Natural killer cell treated with Interleukin-12 subunit alpha and Interleukin-12 subunit beta and Interleukin-15 and Interleukin-18, amount 100 ng/mL, for 72 hours (primary cell): ENCODE results near the gene ZAR1. TPM values are rescaled to one million over a fixed set of nuclear protein-coding genes. Genes with fewer than 3 reads are reported as not detected.
"Not testable (repeated sequence)": the region's sequence is repeated elsewhere in the genome, so short reads cannot be mapped to it uniquely, and the experiment has no call there.

Source experiments
- ATAC-seq, 2 donors: fragments of 150-1000 bp; cut with Tn5 transposase in 1 of 2; sonication (Bioruptor Pico), chemical (Tn5 transposase) in 1 of 2; 2 replicates each; pipeline ENCODE4 v1.10.0; 2021
- DNase-seq: peaks from one replicate; pipeline ENCODE4 v3.0.0; 2022; ENCODE audit warnings: low spot score
- H3K27ac Mint-ChIP-seq, 2 donors: 1 replicate in 1 of 2; 2 replicates in 1 of 2; pipeline ENCODE4 v1.8.0; 2022; ENCODE audit warnings: mixed read lengths in 2 of 2, mild to moderate bottlenecking in 1 of 2, moderate library complexity in 1 of 2
- H3K27me3 Mint-ChIP-seq, 2 donors: 1 replicate in 1 of 2; 2 replicates in 1 of 2; pipeline ENCODE4 v1.8.0; 2022; ENCODE audit warnings: mixed read lengths in 2 of 2
- H3K36me3 Mint-ChIP-seq: one replicate; pipeline ENCODE4 v1.8.0; 2022; ENCODE audit warnings: mixed read lengths
- H3K4me1 Mint-ChIP-seq, 2 donors: 1 replicate in 1 of 2; 2 replicates in 1 of 2; pipeline ENCODE4 v1.8.0; 2022; ENCODE audit warnings: low read depth in 2 of 2, mixed read lengths in 2 of 2, mild to moderate bottlenecking in 1 of 2
- H3K4me3 Mint-ChIP-seq: one replicate; pipeline ENCODE4 v1.8.0; 2022; ENCODE audit warnings: mixed read lengths
- H3K9me3 Mint-ChIP-seq: 2 replicates; pipeline ENCODE4 v1.8.0; 2022; ENCODE audit warnings: mixed read lengths
- total RNA-seq, 2 donors: library from RNA; stranded (reverse); gene quantifications; one replicate each; pipeline ENCODE4 v1.2.3, GENCODE V29; 2022

ZAR1 gene, protein sequence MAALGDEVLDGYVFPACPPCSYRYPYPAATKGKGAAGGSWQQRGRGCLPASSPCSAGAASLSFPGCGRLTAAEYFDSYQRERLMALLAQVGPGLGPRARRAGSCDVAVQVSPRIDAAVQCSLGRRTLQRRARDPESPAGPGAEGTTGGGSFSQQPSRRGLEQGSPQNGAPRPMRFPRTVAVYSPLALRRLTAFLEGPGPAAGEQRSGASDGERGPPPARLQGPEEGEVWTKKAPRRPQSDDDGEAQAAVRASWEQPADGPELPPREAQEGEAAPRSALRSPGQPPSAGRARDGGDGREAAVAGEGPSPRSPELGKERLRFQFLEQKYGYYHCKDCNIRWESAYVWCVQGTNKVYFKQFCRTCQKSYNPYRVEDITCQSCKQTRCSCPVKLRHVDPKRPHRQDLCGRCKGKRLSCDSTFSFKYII
- total RNA-seq = not detected

- H3K4me3 Mint-ChIP-seq = peak within 1 kb of the TSS; percentile 45
- H3K4me1 Mint-ChIP-seq = no peaks in the 10 kb centered on the region
- DNase-seq = no peak
- H3K9me3 Mint-ChIP-seq = no peaks in the 10 kb centered on the region
- no peaks in the 10 kb centered on the region for H3K36me3 Mint-ChIP-seq
- H3K27me3 Mint-ChIP-seq = peaks cover 15 to 38% of the 10 kb centered on the region in 2 donors
- no peak within 1 kb of the TSS for H3K27ac Mint-ChIP-seq
- peak; percentile 45 to 56 for ATAC-seq
These were observed at the start of gene ZAR1 for GRCh38 chr4:48490012-48490679. Gene ZAR1, plus strand, starts transcription at chr4:48490252. Its CDS starts 40 bp downstream, at chr4:48490292.

- peaks cover 5 to 11% of the 10 kb centered on the region in 2 donors for H3K27me3 Mint-ChIP-seq
- not testable (repeated sequence) for H3K9me3 Mint-ChIP-seq, ATAC-seq, H3K27ac Mint-ChIP-seq, H3K4me1 Mint-ChIP-seq, H3K4me3 Mint-ChIP-seq, H3K36me3 Mint-ChIP-seq, DNase-seq
These were observed 49.1 kb upstream of the ZAR1 start for GRCh38 chr4:48440914-48441313.

DNA sequence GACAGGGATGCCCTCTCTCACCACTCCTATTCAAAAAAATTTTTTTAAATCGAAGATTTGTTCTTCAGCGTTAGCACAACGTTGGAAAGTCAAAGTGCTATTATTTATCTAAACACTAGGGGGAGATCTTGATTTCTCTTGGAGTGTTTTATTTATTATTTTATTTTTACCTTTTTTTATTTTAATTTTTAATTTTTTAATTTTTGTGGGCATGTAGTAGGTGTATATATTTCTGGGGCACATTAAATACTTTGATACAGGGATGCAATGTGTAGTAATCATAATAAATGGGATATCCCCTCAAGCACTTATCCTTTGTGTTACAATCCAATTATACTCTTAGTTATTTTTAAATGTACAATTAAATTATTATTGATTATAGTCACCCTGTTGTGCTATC, 44.3 kb upstream of the ZAR1 start:
- no peak for ATAC-seq
- no peak for DNase-seq
- H3K9me3 Mint-ChIP-seq = no peaks in the 10 kb centered on the region
- H3K4me1 Mint-ChIP-seq = no peaks in the 10 kb centered on the region
- H3K27ac Mint-ChIP-seq = no peak overlapping the region
- H3K4me3 Mint-ChIP-seq = no peak overlapping the region
- no peaks in the 10 kb centered on the region for H3K36me3 Mint-ChIP-seq
- peaks cover 5 to 6% of the 10 kb centered on the region in 2 donors for H3K27me3 Mint-ChIP-seq

- no peaks in the 10 kb centered on the region for H3K9me3 Mint-ChIP-seq
- H3K27ac Mint-ChIP-seq = no peak overlapping the region
- no peaks in the 10 kb centered on the region for H3K4me1 Mint-ChIP-seq
- H3K4me3 Mint-ChIP-seq = no peak overlapping the region
- no peak for ATAC-seq
- no peaks in the 10 kb centered on the region for H3K36me3 Mint-ChIP-seq
- peaks cover 0 to 3% of the 10 kb centered on the region in 2 donors for H3K27me3 Mint-ChIP-seq
- no peak for DNase-seq
These were observed 43.4 kb upstream of the ZAR1 start for GRCh38 chr4:48446642-48447041.

DNA sequence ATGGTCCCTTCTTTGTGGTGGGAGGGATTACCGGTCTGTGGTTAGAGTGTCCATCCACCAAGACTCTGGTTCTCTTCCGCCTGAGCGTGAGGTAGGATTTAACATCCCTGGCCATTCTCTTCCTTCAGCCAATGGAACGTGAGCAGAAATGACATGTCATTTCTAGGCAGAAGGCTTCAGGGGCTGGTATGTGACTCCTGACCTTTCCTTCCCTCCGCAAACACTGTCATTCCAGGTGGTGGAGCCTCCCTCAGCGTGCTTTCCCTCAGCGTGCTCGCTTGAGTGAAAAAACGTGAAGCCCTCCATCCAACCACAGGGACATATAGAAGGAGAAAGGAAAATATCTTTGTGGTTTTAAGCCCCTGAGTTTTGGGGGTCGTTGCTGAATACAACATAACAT, 40.9 kb upstream of the ZAR1 start:
- DNase-seq (no peak), ATAC-seq (peak in 1 of 2 donors; percentile 36)
- Mint-ChIP-seq H3K9me3 (no peaks in the 10 kb centered on the region), H3K4me1 (no peaks in the 10 kb centered on the region), H3K4me3 (no peak overlapping the region), H3K36me3 (no peaks in the 10 kb centered on the region), H3K27ac (no peak overlapping the region), H3K27me3 (peaks cover 3 to 6% of the 10 kb centered on the region in 2 donors)

DNA sequence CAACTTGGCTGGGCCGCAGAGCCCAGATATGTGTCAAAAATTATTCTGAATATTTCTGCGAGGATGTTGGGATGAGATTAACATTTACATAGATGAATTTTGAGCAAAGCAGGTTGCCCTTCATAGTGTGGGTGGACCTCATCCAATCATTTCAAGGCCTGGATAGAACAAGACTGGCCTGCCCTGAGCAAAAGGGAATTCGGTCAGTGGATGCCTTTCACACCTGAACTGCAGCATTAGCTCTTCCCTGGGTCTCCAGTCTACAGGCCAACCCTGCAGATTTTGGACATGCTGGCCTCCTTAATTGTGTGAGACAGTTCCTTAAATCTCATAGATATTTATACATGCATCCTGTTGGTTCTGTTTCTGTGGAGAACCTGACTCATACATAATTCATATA, 39.3 kb upstream of the ZAR1 start:
- ATAC-seq = no peak
- H3K27ac Mint-ChIP-seq = no peak overlapping the region
- H3K27me3 Mint-ChIP-seq = peaks cover 5 to 6% of the 10 kb centered on the region in 2 donors
- H3K36me3 Mint-ChIP-seq = no peaks in the 10 kb centered on the region
- no peaks in the 10 kb centered on the region for H3K9me3 Mint-ChIP-seq
- no peak overlapping the region for H3K4me3 Mint-ChIP-seq
- DNase-seq = no peak
- no peaks in the 10 kb centered on the region for H3K4me1 Mint-ChIP-seq

GRCh38 chr4:48451656-48452055, 38.4 kb upstream of the ZAR1 start:
- not testable (repeated sequence) for H3K4me3 Mint-ChIP-seq, ATAC-seq, H3K27ac Mint-ChIP-seq, H3K27me3 Mint-ChIP-seq, H3K4me1 Mint-ChIP-seq, H3K36me3 Mint-ChIP-seq, H3K9me3 Mint-ChIP-seq, DNase-seq

GRCh38 chr4:48454591-48454990, 35.5 kb upstream of the ZAR1 start:
- DNase-seq (no peak), ATAC-seq (no peak)
- Mint-ChIP-seq H3K27me3 (peaks cover 6 to 16% of the 10 kb centered on the region in 2 donors), H3K9me3 (no peaks in the 10 kb centered on the region), H3K4me3 (no peak overlapping the region), H3K36me3 (no peaks in the 10 kb centered on the region), H3K4me1 (no peaks in the 10 kb centered on the region), H3K27ac (no peak overlapping the region)

DNA sequence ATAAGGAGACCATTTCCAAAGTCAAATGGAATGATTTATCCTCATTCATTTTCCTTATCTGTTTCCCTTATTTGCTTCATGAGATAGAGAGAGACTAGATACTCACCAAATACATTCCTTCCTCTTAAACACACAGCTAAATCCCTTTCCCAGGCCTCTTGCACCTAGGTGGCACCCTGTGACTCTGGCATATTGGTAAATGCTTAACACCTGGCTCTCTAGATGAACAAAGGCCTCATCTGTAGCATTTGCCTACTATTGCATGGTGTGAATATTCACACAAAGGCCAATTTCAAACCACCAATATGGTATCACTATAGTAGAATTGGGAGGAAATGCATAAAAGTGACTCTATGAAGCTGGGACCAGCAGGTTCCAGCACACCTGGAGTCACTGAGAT, 29.1 kb upstream of the ZAR1 start:
- H3K4me3 Mint-ChIP-seq = no peak overlapping the region
- H3K36me3 Mint-ChIP-seq = no peaks in the 10 kb centered on the region
- H3K4me1 Mint-ChIP-seq = no peaks in the 10 kb centered on the region
- ATAC-seq (no peak), DNase-seq (no peak)
- no peaks in the 10 kb centered on the region for H3K9me3 Mint-ChIP-seq
- no peak overlapping the region for H3K27ac Mint-ChIP-seq
- H3K27me3 Mint-ChIP-seq = peaks cover 0 to 16% of the 10 kb centered on the region in 2 donors

DNA sequence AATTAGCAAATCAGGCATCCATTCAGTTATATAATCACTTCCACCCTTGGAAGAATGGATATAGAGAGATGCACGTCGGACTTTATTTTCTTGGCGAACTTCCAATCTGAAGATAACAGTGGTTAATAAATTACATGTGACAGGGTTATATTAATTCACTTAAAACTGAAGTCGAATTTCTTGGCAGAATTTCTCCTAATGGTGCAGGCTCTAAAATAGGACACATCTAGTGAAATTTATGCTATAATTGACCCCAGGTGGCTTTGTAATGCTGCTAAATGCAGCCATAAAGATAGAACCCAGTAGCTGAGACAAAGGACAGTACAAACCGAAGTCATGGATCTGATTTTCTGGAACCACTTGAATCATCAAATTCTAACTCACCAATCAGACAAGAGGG, 27.7 kb upstream of the ZAR1 start:
- DNase-seq (no peak), ATAC-seq (no peak)
- Mint-ChIP-seq H3K27ac (no peak overlapping the region), H3K4me3 (no peak overlapping the region), H3K36me3 (no peaks in the 10 kb centered on the region), H3K27me3 (peaks cover 0 to 11% of the 10 kb centered on the region in 2 donors), H3K4me1 (no peaks in the 10 kb centered on the region), H3K9me3 (no peaks in the 10 kb centered on the region)

- Mint-ChIP-seq H3K4me1 (no peaks in the 10 kb centered on the region), H3K27me3 (peaks cover 8 to 9% of the 10 kb centered on the region in 2 donors), H3K27ac (no peak overlapping the region), H3K4me3 (no peak overlapping the region), H3K9me3 (no peaks in the 10 kb centered on the region), H3K36me3 (no peaks in the 10 kb centered on the region)
- DNase-seq (no peak), ATAC-seq (no peak)
These were observed 22.6 kb upstream of the ZAR1 start for GRCh38 chr4:48467442-48467841.

DNA sequence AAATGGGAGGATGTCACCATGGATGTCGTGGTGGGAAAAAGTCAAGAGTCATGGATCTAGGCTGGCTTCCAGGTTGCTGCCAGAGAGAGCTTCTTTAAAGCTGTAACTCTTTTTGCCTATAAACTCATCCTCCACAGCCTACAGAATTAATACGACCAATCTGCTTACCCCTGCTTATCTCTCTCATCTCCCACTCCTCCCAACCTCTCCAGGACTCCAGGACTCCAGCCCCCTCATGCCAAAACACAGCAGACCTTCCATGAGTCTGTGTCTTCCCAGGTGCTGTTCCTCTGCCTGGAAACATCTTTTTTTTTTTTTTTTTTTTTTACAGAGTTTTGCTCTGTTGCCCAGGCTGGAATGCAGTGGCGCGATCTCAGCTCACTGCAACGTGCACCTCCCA, 22.2 kb upstream of the ZAR1 start:
- ATAC-seq = no peak
- H3K4me1 Mint-ChIP-seq = no peaks in the 10 kb centered on the region
- peaks cover 8 to 9% of the 10 kb centered on the region in 2 donors for H3K27me3 Mint-ChIP-seq
- H3K9me3 Mint-ChIP-seq = no peaks in the 10 kb centered on the region
- DNase-seq = no peak
- H3K4me3 Mint-ChIP-seq = no peak overlapping the region
- no peaks in the 10 kb centered on the region for H3K36me3 Mint-ChIP-seq
- H3K27ac Mint-ChIP-seq = no peak overlapping the region

DNA sequence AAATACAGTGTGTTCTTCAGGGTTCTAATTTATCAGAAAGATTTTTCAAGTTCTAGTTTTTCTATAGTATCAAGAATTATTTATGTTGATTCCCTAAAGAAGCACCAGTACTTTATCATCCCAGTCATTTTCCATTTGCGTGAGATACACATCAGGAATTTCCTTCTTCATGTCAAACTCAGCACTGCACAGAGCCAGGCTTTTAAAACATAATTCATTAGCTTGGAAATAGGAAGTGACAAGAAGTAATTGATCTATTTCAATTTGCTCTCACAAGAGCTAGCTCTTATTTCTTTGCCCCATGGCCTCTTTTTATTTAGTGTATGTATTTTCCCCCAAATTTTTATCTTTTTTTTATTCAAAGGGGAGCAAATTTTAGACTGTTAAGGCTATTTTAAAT, 19.9 kb upstream of the ZAR1 start:
- no peak for ATAC-seq
- no peak overlapping the region for H3K4me3 Mint-ChIP-seq
- H3K9me3 Mint-ChIP-seq = no peaks in the 10 kb centered on the region
- peaks cover 7 to 8% of the 10 kb centered on the region in 2 donors for H3K27me3 Mint-ChIP-seq
- no peaks in the 10 kb centered on the region for H3K36me3 Mint-ChIP-seq
- DNase-seq = no peak
- H3K4me1 Mint-ChIP-seq = no peaks in the 10 kb centered on the region
- H3K27ac Mint-ChIP-seq = no peak overlapping the region

- no peaks in the 10 kb centered on the region for H3K9me3 Mint-ChIP-seq
- ATAC-seq (no peak), DNase-seq (no peak)
- peaks cover 8 to 9% of the 10 kb centered on the region in 2 donors for H3K27me3 Mint-ChIP-seq
- H3K27ac Mint-ChIP-seq = no peak overlapping the region
- H3K4me1 Mint-ChIP-seq = no peaks in the 10 kb centered on the region
- H3K36me3 Mint-ChIP-seq = no peaks in the 10 kb centered on the region
- no peak overlapping the region for H3K4me3 Mint-ChIP-seq
These were observed 19.5 kb upstream of the ZAR1 start for GRCh38 chr4:48470570-48470969.
